Testis (tissue), 2 donors: Measurements from ENCODE around the gene HIF1A.

Experiments used
- CTCF ChIP-seq, 3 experiments: fragments of 450-650 bp in 2 of 3; fragments of 200-600 bp in 1 of 3; sonication (generic) in 1 of 3; IDR thresholded peaks; one replicate each; pipeline ENCODE4 v1.5.1; 2016 to 2019; ENCODE audit warnings: antibody characterized with exemption in 3 of 3, mild to moderate bottlenecking in 2 of 3, moderate library complexity in 1 of 3
- POLR2A ChIP-seq: fragments of 450-650 bp; IDR thresholded peaks from one replicate; pipeline ENCODE4 v1.6.1; 2017; ENCODE audit warnings: antibody characterized with exemption, mild to moderate bottlenecking, moderate library complexity

GRCh38 chr14:61646366-61647116 lies 48.8 kb upstream of the HIF1A start:
- TF ChIP-seq POLR2A (no peak), CTCF (IDR thresholded peaks at IDR 0.05) (no peak)
